Measurements from ENCODE around the gene EPHB3.

The EPHB3 gene

GRCh38 chr3:184563561-184563925, 2.0 kb downstream of the EPHB3 start:
- TF ChIP-seq CTCF (IDR thresholded peaks at IDR 0.05; ENCODE audit: control insufficient read depth, insufficient read depth, low read depth, low read length, missing control alignments) = no peak
- DNase-seq (ENCODE audit: low read depth) = no peak
- peak overlapping the region; percentile 84; the same call in 1 of the 2 replicates for H3K4me3 ChIP-seq (ENCODE audit: control insufficient read depth, low read depth, low read length)

- H3K4me3 ChIP-seq (ENCODE audit: control insufficient read depth, low read depth, low read length) = no peak overlapping the region; the same call in 1 of the 2 replicates
- DNase-seq (ENCODE audit: low read depth) = no peak
- no peak for TF ChIP-seq CTCF (IDR thresholded peaks at IDR 0.05; ENCODE audit: control insufficient read depth, insufficient read depth, low read depth, low read length, missing control alignments)
Measured at GRCh38 chr3:184563941-184564684, 2.5 kb downstream of the EPHB3 start.

GRCh38 chr3:184564685-184565385, 3.2 kb downstream of the EPHB3 start:
- no peak for DNase-seq (ENCODE audit: low read depth)
- H3K4me3 ChIP-seq (ENCODE audit: control insufficient read depth, low read depth, low read length) = no peak overlapping the region
- TF ChIP-seq CTCF (IDR thresholded peaks at IDR 0.05; ENCODE audit: control insufficient read depth, insufficient read depth, low read depth, low read length, missing control alignments) = no peak

- no peak overlapping the region; the same call in 1 of the 2 replicates for H3K4me3 ChIP-seq (ENCODE audit: control insufficient read depth, low read depth, low read length)
- DNase-seq (ENCODE audit: low read depth) = peak; percentile 67
- no peak for TF ChIP-seq CTCF (IDR thresholded peaks at IDR 0.05; ENCODE audit: control insufficient read depth, insufficient read depth, low read depth, low read length, missing control alignments)
Measured at GRCh38 chr3:184565421-184566211, 4.0 kb downstream of the EPHB3 start.

DNA sequence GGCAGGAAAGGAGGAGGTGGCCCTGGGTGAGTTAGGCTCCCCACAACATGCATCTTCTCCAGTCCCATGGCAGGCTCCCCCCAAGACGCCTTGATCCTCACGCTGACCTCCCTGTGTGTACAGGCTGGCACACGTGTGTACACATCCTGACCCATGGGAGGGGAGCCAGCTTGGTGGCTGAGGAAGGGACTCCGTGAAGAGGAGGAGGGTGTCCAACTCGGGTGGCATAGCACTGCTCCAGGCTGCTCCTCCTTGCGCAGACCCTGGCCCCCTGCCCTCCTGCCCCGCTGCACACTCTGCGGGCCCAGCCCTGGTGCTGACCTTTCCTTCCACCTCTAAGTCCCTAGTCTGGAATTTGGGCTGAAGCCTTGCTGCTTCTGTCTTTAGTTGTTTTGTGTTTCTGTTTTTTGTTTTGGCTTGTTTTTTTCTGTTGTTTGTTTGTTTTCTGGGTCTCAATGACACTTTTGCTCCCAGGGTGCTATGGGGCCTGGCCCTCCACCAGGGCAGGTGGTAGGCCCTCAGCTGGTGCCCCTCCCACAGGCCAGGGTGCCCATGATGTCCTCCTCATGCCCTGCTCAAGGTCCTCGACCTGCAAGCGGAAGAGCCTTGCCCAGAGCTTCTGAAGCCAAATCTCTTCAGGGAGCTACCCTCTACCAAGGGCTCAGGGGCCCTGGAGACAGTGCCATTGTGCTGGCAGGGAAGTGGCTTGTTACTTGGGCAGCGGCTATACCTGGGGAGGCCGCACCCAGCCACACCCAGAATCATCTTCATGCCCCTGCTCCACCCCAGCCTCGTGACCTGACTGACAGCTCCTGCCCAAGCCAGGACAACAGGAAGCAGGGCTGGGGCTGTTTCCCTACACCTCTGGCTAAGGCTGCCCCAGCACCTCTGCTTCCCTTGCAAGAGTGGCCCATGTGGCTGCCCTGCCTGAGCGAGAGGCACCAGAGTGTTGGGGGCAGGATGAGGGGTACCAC, 5.1 kb downstream of the EPHB3 start:
- no peak overlapping the region for H3K4me3 ChIP-seq (ENCODE audit: control insufficient read depth, low read depth, low read length)
- DNase-seq (ENCODE audit: low read depth) = no peak
- TF ChIP-seq CTCF (IDR thresholded peaks at IDR 0.05; ENCODE audit: control insufficient read depth, insufficient read depth, low read depth, low read length, missing control alignments) = no peak

All from AG09309 (cell line).